GM12872 (cell line): ENCODE data around the gene IL12RB1.

Experiments
- TF ChIP-seq, protein P1 (sequence below): IDR thresholded peaks from 3 replicates; pipeline ENCODE4 v1.5.1; 2011; ENCODE audit warnings: low read depth, mild to moderate bottlenecking, low read length, moderate library complexity; ENCODE audit not compliant: insufficient read depth

The IL12RB1 gene

DNA sequence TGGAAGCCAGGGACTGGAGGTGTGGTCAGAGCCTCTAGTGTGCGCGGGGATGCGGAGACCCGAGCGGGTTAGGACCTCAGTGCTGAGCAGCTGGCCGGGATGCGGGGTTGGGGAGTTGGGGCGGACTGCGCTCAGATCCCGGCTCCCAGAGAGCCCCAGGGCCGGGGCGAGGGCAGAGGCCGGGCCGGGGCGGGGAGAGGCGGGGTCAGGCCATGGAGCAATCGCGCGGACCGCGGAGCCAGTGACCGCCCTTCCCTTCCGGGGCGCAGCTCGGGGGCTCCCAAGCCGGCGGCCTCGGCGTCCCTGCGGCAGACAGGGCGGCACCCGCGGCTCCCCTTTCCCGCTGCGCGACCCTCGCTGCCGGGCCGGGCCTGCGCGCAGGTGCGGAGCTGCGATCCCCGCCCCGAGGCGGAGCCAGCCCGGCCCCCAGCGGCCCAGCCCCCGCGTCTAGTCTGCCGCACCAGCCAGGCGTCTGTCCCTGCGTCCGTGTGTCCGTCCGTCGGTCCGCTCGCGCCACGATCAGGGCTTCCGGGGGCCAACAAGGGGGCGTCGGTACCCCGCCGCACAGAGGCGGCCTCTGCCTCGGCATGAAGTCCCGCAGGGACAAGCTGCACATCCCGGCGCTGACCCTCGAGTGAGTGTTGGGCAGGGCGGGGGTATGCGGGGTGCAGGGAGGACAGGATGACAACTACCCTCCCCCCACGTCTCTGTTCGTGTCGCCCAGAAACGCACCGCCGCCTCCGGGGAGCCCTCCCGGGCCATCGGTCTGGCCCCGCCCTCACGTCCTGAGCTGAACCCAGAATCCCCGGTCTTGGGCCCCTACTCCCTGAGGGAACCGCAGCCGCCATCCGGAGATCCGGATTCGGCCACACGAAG, 23.2 kb upstream of the IL12RB1 start:
- TF ChIP-seq, protein P1, sequence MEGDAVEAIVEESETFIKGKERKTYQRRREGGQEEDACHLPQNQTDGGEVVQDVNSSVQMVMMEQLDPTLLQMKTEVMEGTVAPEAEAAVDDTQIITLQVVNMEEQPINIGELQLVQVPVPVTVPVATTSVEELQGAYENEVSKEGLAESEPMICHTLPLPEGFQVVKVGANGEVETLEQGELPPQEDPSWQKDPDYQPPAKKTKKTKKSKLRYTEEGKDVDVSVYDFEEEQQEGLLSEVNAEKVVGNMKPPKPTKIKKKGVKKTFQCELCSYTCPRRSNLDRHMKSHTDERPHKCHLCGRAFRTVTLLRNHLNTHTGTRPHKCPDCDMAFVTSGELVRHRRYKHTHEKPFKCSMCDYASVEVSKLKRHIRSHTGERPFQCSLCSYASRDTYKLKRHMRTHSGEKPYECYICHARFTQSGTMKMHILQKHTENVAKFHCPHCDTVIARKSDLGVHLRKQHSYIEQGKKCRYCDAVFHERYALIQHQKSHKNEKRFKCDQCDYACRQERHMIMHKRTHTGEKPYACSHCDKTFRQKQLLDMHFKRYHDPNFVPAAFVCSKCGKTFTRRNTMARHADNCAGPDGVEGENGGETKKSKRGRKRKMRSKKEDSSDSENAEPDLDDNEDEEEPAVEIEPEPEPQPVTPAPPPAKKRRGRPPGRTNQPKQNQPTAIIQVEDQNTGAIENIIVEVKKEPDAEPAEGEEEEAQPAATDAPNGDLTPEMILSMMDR, result no peak

DNA sequence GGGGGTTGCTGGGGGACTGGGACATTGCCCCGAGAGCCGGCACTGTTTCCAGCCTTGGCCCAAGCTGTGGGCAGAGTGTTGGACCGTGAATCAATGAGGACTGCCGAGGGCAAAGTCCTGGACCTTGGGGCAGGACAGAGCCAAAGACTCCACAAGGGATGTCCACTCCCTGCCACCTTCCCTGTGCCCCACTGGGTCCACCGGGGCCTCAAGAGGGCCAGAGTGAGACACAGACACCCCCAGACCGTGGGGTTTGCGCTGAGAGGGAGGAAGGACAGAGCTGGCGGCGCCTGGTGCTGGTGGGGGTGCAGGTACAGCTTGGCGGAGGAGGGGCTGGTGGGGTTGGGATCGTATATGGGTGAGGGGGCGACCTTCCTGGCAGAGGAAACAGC, 22.6 kb upstream of the IL12RB1 start:
- TF ChIP-seq, protein P1, result no peak

DNA sequence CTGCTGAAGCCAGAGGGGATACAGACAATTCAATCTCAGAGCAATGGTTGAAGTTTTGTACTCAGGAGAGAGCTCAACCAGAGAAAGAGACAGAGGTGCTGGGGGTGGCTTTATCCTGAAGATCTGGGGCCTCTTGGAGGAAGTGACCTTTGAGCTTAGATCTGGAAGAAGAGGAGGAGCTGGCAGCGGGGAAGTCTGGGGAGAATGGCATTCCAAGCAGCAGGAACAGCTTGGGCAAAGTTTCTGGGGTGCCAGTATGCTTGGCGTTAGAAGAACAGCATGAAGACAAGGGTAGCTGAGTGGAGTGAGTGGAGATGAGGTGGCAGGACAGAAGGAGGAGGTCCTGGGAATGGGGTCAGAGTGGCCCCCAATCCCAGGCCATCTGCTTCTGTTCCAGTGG, 22.2 kb upstream of the IL12RB1 start:
- TF ChIP-seq, protein P1, result no peak

DNA sequence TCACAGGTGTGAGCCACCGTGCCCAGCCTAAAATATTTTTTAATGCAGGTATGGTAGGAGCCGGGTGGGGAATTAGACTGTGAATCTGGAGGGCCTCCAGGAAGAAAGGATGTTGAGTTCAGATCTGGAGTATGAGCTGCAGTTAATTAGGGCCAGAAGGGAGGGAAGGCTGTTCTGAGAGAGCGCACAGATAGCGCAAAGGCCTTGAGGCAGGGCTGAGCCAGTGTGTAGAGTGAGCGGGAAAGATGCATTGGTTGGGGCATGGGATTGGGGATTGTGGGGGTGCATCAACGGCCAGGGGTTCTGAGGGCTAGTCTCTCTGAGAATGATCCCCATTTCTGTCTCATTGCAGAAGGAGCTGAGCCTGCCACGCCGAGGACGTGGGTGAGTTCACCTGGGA, 20.5 kb upstream of the IL12RB1 start:
- TF ChIP-seq, protein P1, result no peak

DNA sequence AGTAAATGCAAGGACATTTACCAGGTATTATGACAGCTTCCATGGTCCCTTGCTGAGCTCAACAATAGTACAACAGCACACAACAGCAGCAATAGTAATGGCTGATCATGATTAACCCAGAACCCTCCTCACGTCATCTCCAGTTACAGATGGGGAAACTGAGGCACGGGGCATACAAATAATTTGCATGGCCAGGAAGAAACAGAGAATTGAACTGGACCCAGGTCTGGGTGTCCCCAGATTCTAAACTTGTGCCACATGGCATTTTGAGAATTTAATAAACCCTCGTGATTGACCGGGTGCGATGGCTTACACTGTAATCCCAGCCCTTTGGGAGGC, 18.0 kb upstream of the IL12RB1 start:
- TF ChIP-seq, protein P1, result no peak

DNA sequence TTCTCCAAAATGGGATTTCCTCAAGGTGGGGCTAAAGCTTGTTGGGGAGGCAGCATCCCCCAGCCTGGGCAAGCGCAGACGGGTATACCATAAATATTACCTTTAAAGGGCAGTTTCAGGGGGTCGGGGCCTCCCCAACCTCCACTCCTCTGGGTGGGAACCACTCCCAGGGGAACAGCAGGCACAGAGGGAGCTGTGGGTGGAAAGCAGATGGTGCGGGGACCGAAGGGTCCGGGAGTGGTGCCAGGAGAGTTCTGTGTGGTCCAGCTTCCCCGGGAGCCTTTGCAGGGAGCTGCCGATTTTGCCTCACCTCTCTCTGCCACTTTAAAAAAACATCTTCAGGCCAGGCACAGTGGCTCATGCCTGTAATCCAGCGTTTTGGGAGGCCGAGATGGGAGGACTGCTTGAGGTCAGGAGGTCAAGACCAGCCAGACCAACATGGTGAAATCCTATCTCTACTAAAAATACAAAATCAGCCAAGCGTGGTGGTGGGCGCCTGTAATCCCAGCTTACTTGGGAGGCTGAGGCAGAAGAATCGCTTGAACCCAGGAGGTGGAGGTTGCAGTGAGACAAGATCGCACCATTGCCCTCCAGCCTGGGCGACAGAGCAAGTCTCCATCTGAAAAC, 16.3 kb upstream of the IL12RB1 start:
- TF ChIP-seq, protein P1, result no peak

DNA sequence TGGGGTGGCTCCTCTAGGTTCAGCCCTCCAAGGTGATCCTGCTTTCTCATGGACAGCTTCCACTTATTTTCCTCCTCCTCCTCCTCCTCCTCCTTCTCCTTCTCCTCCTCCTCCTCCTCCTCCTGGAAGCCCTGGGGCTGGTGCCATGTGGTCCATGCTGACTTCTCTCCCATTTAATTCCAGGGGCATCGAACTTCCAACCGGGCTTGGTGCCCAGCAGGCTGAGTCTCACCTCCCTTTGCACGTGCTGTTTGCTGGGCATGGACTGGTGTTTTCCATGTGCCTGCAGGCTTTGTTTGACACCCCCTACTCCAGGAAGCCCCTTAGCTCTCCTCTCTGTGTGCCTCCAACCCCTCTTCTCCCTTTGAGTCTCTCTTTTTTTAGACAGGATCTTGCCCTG, 14.5 kb upstream of the IL12RB1 start:
- TF ChIP-seq, protein P1, result no peak
